Hepatocyte (in vitro differentiated cells): ENCODE results near the gene ZC3H12D. TPM values are rescaled to one million over a fixed set of nuclear protein-coding genes. Genes with fewer than 3 reads are reported as not detected.

Source experiments
- DNase-seq: peaks from one replicate; pipeline ENCODE4 v3.0.0-alpha.2; 2016; ENCODE audit warnings: low spot score
- H2AFZ ChIP-seq: fragments of 200-600 bp; sonication (generic); 2 replicates; pipeline ENCODE4 v1.6.0; 2016; ENCODE audit warnings: antibody characterized with exemption, mild to moderate bottlenecking
- H3K27ac ChIP-seq: fragments of 200-600 bp; sonication (generic); 2 replicates; pipeline ENCODE4 v1.5.1; 2016; ENCODE audit warnings: mild to moderate bottlenecking
- H3K27me3 ChIP-seq: fragments of 200-600 bp; sonication (generic); 2 replicates; pipeline ENCODE4 v1.6.1; 2016
- H3K36me3 ChIP-seq: fragments of 200-600 bp; sonication (generic); replicated peaks from 2 replicates; pipeline ENCODE4 v1.5.1; 2016; ENCODE audit warnings: low read depth; ENCODE audit not compliant: insufficient read depth
- H3K4me1 ChIP-seq: fragments of 200-600 bp; sonication (generic); 2 replicates; pipeline ENCODE4 v1.5.1; 2016; ENCODE audit warnings: mild to moderate bottlenecking, moderate library complexity; ENCODE audit not compliant: insufficient read depth
- H3K4me2 ChIP-seq: fragments of 200-600 bp; sonication (generic); 2 replicates; pipeline ENCODE4 v1.6.0; 2016
- H3K4me3 ChIP-seq: fragments of 200-600 bp; sonication (generic); 2 replicates; pipeline ENCODE4 v1.5.1; 2016; ENCODE audit warnings: mild to moderate bottlenecking
- H3K79me2 ChIP-seq: fragments of 200-600 bp; sonication (generic); 2 replicates; pipeline ENCODE4 v1.6.0; 2017; ENCODE audit warnings: mild to moderate bottlenecking
- H3K9me2 ChIP-seq: fragments of 200-600 bp; sonication (generic); replicated peaks from 2 replicates; pipeline ENCODE4 v1.6.0; 2017; ENCODE audit warnings: mild to moderate bottlenecking; ENCODE audit not compliant: insufficient read depth
- H3K9me3 ChIP-seq: fragments of 200-600 bp; sonication (generic); 2 replicates; pipeline ENCODE4 v1.5.1; 2016; ENCODE audit warnings: low read depth, mild to moderate bottlenecking
- H4K20me1 ChIP-seq: fragments of 200-600 bp; sonication (generic); 2 replicates; pipeline ENCODE4 v1.6.0; 2016; ENCODE audit warnings: mild to moderate bottlenecking; ENCODE audit not compliant: insufficient read depth, poor library complexity, severe bottlenecking
- EZH2 ChIP-seq: fragments of 200-600 bp; sonication (generic); IDR thresholded peaks from 2 replicates; pipeline ENCODE4 v1.6.1; 2016; ENCODE audit warnings: antibody characterized with exemption, mild to moderate bottlenecking, borderline replicate concordance
- EZH2phosphoT487 ChIP-seq: fragments of 200-600 bp; sonication (generic); IDR thresholded peaks from one replicate; pipeline ENCODE4 v1.6.1; 2018; ENCODE audit warnings: antibody characterized with exemption, mild to moderate bottlenecking, low read depth, moderate library complexity; ENCODE audit not compliant: unreplicated experiment, severe bottlenecking
- WGBS: methylation state at CpG from one replicate; pipeline ENCODE4 v1.1.6; 2016; ENCODE audit warnings: low lambda C conversion rate; ENCODE audit errors: missing lambda C conversion rate; 5-methylcytosine and 5-hydroxymethylcytosine counted together
- polyA plus RNA-seq: library from polyadenylated mRNA; unstranded; fragments of >200 nt; fragmentation: Nextera tagmentation; extraction: Ambion mirVana; gene quantifications from 2 replicates; pipeline ENCODE4 v1.2.1, GENCODE V29; 2016
- total RNA-seq: library from RNA; depleted of rRNA; stranded (reverse); fragments of >200 nt; gene quantifications from 2 replicates; pipeline ENCODE4 v1.2.3, GENCODE V29; 2014
- TF ChIP-seq, protein P1 (sequence below): fragments of 200-600 bp; sonication (generic); IDR thresholded peaks from 2 replicates; pipeline ENCODE4 v1.5.1; 2016; ENCODE audit warnings: antibody characterized with exemption, mild to moderate bottlenecking; ENCODE audit not compliant: poor library complexity

Gene ZC3H12D
- total and polyA plus RNA-seq, 2 experiments from 2014 or later = 0.06 to 0.50 TPM

DNA sequence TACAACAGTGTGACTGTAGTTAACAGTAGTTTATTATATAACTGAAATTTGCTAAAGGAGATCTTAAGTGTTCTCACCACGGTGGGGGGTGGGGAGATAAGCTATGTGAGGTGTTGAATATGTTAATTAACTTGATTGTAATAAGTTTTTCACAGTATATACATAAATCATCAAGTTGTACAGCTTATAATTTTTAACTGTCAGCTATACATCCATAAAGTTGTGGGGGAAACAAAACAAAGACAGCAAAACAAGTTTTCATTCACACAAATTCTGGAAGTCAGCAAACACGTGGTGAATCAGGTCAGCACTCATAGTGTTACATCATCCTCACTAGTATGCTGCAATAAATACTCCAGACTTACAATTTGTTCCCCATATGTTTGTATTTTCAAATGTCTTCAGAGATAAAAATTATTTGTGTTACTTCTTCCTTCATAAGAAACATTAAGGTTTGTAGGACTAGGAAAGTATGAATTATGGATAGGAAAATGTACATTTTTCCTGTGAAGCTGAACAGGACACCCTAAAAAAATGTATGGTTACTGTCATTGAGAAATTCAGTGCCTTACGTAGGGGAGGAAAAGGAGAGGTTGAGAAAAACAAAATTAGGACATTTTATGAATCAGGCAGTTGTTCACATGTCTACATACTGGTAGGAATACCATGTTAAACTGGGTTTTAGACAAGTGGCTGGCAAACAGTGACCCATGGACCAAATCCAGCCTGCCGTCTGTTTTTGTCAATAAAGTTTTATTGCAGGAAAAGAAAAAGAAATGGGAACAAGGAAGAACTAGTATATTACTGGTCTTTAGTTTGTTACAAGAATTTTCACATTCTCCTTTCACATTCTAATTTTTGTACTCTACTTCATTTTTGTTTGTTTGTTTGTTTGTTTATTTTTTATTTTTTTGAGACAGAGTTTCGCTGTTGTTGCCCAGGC, 78.7 kb downstream of the ZC3H12D start:
- TF ChIP-seq, protein P1, sequence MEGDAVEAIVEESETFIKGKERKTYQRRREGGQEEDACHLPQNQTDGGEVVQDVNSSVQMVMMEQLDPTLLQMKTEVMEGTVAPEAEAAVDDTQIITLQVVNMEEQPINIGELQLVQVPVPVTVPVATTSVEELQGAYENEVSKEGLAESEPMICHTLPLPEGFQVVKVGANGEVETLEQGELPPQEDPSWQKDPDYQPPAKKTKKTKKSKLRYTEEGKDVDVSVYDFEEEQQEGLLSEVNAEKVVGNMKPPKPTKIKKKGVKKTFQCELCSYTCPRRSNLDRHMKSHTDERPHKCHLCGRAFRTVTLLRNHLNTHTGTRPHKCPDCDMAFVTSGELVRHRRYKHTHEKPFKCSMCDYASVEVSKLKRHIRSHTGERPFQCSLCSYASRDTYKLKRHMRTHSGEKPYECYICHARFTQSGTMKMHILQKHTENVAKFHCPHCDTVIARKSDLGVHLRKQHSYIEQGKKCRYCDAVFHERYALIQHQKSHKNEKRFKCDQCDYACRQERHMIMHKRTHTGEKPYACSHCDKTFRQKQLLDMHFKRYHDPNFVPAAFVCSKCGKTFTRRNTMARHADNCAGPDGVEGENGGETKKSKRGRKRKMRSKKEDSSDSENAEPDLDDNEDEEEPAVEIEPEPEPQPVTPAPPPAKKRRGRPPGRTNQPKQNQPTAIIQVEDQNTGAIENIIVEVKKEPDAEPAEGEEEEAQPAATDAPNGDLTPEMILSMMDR = no peak
- TF ChIP-seq EZH2phosphoT487 (no peak), EZH2 (no peak)
- Histone ChIP-seq H4K20me1 (no peaks in the 10 kb centered on the region), H3K9me2 (no peaks in the 10 kb centered on the region), H2AFZ (no peak overlapping the region), H3K27ac (peak overlapping the region; percentile 42), H3K9me3 (no peaks in the 10 kb centered on the region), H3K27me3 (no peaks in the 10 kb centered on the region), H3K4me2 (no peak overlapping the region), H3K4me1 (no peaks in the 10 kb centered on the region), H3K4me3 (no peak overlapping the region), H3K36me3 (no peaks in the 10 kb centered on the region), H3K79me2 (no peaks in the 10 kb centered on the region)
- no peak for DNase-seq
- 83% methylated on average over 5 of the region's 5 CpGs for WGBS

DNA sequence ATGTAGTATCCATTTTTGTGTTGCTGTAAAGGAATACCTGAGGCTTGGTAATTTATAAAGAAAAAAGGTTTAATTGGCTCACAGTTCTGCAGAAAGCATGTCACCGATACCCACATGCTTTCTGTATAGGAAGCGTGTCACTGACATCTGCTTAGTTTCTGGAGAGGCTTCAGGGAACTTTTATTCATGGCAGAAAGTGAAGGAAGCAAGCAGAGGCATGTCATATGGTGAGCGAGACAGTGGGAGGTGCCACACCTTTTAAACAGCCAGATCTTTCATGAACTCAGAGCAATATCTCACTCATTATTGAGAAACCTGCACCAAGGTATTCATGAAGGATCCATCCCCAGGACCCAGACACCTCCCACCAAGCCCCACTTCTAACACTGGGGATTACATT, 81.3 kb downstream of the ZC3H12D start:
- WGBS = 97% methylated on average over 3 of the region's 3 CpGs
- TF ChIP-seq, protein P1 = no peak
- TF ChIP-seq EZH2phosphoT487 (no peak), EZH2 (no peak)

DNA sequence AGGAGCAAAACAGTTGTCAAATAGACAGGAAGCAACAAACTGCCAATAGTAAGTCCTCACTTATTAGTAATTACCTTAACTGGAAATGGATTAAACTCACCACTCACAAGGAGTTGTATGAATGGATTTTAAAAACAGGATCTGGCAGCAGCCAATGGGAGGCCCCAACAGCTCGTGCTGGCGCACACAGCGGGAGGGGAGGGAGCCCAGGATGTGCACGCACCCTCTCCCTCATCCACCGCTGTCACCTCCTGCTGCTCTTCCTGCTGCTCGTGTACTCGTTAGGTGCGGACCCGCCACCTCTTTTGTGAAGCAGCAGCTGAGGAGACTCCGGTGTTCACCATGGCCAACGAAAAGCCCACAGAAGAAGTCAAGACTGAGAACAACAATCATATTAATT, 84.8 kb downstream of the ZC3H12D start, which contains the start of gene SUMO4:
Gene SUMO4, plus strand, starts transcription at position 213 of the 400 bp plus-strand sequence. Its CDS starts 130 bp downstream, at position 343.
- H3K4me1 ChIP-seq = no peaks in the 10 kb centered on the region
- H3K4me2 ChIP-seq = no peak within 1 kb of the TSS
- no peaks in the 10 kb centered on the region for H3K36me3 ChIP-seq
- no peak for TF ChIP-seq EZH2
- TF ChIP-seq, protein P1 = no peak
- no peak for TF ChIP-seq EZH2phosphoT487
- 98% methylated on average over 11 of the region's 11 CpGs for WGBS
- no peaks in the 10 kb centered on the region for H3K9me3 ChIP-seq
- peaks cover 22% of the 10 kb centered on the region for H3K79me2 ChIP-seq
- no peaks in the 10 kb centered on the region for H3K9me2 ChIP-seq
- H3K27ac ChIP-seq = no peak within 1 kb of the TSS
- no peak within 1 kb of the TSS for H2AFZ ChIP-seq
- DNase-seq = no peak
- H3K27me3 ChIP-seq = no peaks in the 10 kb centered on the region
- peaks cover 4% of the 10 kb centered on the region for H4K20me1 ChIP-seq
- H3K4me3 ChIP-seq = no peak within 1 kb of the TSS

More for the DNA sequence above, 81.3 kb downstream of the ZC3H12D start:
- no peaks in the 10 kb centered on the region for H3K27me3 ChIP-seq
- DNase-seq = no peak
- no peak overlapping the region for H3K27ac ChIP-seq
- no peaks in the 10 kb centered on the region for H3K4me1 ChIP-seq
- H3K4me3 ChIP-seq = no peak overlapping the region
- no peak overlapping the region for H3K4me2 ChIP-seq
- H4K20me1 ChIP-seq = no peaks in the 10 kb centered on the region
- H3K9me3 ChIP-seq = no peaks in the 10 kb centered on the region
- no peak overlapping the region for H2AFZ ChIP-seq
- no peaks in the 10 kb centered on the region for H3K79me2 ChIP-seq
- no peaks in the 10 kb centered on the region for H3K9me2 ChIP-seq
- H3K36me3 ChIP-seq = no peaks in the 10 kb centered on the region
